Stimulated activated naive CD8-positive, alpha-beta T cell treated with anti-CD3 and anti-CD28 coated beads, Interleukin-15, amount 100 ng/mL, for 72 hours (primary cell): ENCODE results near the gene ZFPM1.
A peak's percentile ranks its signal among the peaks of the same experiment; 100 is the strongest.
"Not testable (repeated sequence)": the region's sequence is repeated elsewhere in the genome, so short reads cannot be mapped to it uniquely, and the experiment has no call there.

Experiments used
- ATAC-seq: fragments of 150-1000 bp; cut with Tn5 transposase; 2 replicates; pipeline ENCODE4 v1.10.0; 2021; ENCODE audit warnings: mild to moderate bottlenecking, moderate library complexity
- DNase-seq, 2 donors: peaks; one replicate each; pipeline ENCODE4 v3.0.0; 2021 to 2022
- H3K27ac Mint-ChIP-seq, 2 donors: one replicate each; pipeline ENCODE4 v1.8.0; 2022; ENCODE audit warnings: mild to moderate bottlenecking in 2 of 2, mixed read lengths in 2 of 2, moderate library complexity in 2 of 2
- H3K27me3 Mint-ChIP-seq: one replicate; pipeline ENCODE4 v1.8.0; 2022; ENCODE audit warnings: mixed read lengths
- H3K4me1 Mint-ChIP-seq: one replicate; pipeline ENCODE4 v1.8.0; 2022; ENCODE audit warnings: mild to moderate bottlenecking, mixed read lengths
- H3K4me3 Mint-ChIP-seq, 2 donors: one replicate each; pipeline ENCODE4 v1.8.0; 2022; ENCODE audit warnings: mild to moderate bottlenecking in 2 of 2, mixed read lengths in 2 of 2, moderate library complexity in 1 of 2
- H3K9me3 Mint-ChIP-seq, 2 donors: one replicate each; pipeline ENCODE4 v1.8.0; 2022; ENCODE audit warnings: mixed read lengths in 2 of 2

Gene ZFPM1

GRCh38 chr16:88453217-88453531 is at the start of gene ZFPM1:
Gene ZFPM1 (plus strand): TSS chr16:88453280. CDS start chr16:88453639, 359 bp downstream.
- peaks cover 52% of the 10 kb centered on the region for H3K4me1 Mint-ChIP-seq
- H3K9me3 Mint-ChIP-seq: no peaks in the 10 kb centered on the region
- no peaks in the 10 kb centered on the region for H3K27me3 Mint-ChIP-seq
- H3K27ac Mint-ChIP-seq: peak within 1 kb of the TSS; percentile 94 to 96
- H3K4me3 Mint-ChIP-seq: peak within 1 kb of the TSS; percentile 89 to 94
- DNase-seq (no peak), ATAC-seq (peak; percentile 57)

DNA sequence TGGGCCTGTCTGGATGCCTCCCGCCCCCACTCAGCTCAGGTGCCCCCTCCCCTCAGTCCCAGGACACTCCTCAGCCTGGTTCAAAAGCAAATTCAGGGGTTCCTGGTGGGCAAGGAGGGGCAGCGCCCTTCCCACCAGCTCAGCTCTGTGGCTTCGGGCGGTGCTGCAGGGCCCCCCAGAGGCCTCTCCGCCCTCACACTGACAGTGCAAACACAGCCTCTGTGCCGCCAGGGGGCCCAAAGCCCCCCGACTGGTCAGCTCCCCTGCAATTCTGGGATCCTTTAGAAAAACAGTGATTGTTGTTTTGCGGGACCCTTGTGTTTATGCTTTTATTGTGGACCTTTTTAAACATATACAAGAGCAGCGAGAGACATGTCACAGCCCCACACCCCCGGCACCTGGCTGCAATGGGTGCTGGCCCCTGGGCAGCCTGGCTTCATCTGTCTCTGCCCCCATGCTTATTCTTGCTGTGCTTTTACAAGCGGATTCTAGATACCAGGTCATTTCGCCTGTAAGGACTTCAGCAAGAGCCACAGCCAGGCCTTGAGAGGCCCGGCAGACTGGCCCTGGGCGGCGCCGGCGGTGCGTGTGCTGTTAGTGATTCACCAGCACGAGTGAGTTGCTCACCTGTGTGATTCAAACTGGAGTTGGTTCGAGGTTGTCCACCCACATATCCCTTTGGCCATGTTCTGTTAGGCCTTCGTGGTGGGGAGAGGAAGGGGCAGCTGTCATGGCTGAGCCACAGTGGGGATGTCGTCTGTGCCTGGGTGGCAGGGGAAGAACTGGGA is 49.1 kb upstream of the ZFPM1 start:
- Mint-ChIP-seq H3K9me3 (no peaks in the 10 kb centered on the region), H3K27ac (no peak overlapping the region), H3K4me3 (no peak overlapping the region), H3K27me3 (no peaks in the 10 kb centered on the region), H3K4me1 (peaks cover 8% of the 10 kb centered on the region)
- DNase-seq (no peak), ATAC-seq (no peak)

DNA sequence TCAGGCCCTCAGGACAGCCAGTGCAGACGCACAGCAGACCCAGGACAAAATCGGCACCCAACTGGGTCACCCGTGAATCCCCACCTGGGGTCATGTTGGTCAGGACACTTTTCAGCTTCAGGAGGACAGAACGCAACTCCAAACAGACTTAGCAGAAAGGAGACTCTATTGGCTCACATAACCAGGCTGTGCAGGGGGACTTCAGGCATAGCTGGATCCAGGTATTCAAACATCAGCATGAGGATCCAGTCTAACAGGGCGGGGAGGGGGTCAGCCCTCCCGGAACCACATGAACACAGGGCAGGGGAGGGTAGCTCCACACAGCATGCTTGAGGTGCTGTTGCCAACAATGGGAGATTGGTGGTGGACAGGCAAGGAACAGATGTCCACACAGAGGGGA is 48.3 kb upstream of the ZFPM1 start:
- no peak for DNase-seq
- Mint-ChIP-seq H3K27ac (no peak overlapping the region), H3K4me1 (peaks cover 8% of the 10 kb centered on the region), H3K27me3 (no peaks in the 10 kb centered on the region), H3K4me3 (no peak overlapping the region), H3K9me3 (no peaks in the 10 kb centered on the region)
- ATAC-seq: no peak

GRCh38 chr16:88405216-88406060 is 47.6 kb upstream of the ZFPM1 start:
- no peak overlapping the region for H3K4me3 Mint-ChIP-seq
- no peak for ATAC-seq
- H3K9me3 Mint-ChIP-seq: no peaks in the 10 kb centered on the region
- H3K4me1 Mint-ChIP-seq: peaks cover 8% of the 10 kb centered on the region
- no peak for DNase-seq
- H3K27me3 Mint-ChIP-seq: no peaks in the 10 kb centered on the region
- H3K27ac Mint-ChIP-seq: no peak overlapping the region

DNA sequence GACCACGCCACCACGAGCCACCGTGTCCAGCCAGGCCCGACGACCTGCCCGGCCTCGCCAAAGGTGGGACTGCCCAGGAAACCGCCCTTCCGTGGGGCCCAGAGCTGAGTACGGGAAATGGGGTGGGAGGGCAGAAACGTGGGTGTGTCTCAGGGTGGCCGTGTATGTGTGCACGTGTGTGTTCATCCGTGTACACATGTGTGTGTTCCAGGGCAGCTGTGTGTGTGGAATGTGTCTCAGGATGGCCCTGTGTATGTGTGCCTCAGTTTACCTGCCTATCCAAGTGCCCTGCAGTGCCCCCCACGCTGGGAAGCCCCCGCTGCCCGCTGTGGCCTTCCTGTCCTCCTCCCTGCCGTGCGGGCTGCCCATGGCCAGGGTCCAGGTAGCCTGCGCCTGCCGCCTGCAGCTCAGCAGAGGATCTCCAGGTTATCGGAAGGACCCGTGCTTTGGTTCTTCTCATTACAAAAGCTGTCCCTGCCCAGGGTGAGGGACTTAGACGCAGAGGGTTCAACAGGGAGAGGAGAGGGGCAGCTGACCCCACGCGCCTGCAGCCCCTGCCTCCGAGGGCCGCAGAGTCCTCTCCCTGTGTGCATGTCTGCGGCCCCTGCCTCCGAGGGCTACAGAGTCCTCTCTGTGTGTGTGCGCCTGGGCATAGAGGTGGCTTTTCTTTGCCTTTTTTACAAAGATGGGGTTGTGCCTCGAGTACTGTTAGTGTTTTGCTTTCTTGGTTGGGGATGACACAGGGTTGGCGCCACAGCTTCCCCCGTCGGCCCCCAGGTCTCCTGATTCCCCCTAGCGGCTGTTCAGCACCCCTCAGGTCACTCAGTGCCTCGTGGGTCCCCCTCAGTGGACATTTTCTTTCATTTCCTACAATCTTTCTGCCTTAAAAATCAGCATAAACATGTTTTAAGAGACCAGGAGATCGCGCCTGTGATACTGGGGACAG is 46.7 kb upstream of the ZFPM1 start:
- H3K4me1 Mint-ChIP-seq: peaks cover 8% of the 10 kb centered on the region
- no peaks in the 10 kb centered on the region for H3K27me3 Mint-ChIP-seq
- ATAC-seq (no peak), DNase-seq (no peak)
- no peak overlapping the region for H3K27ac Mint-ChIP-seq
- no peak overlapping the region for H3K4me3 Mint-ChIP-seq
- no peaks in the 10 kb centered on the region for H3K9me3 Mint-ChIP-seq

- DNase-seq (no peak), ATAC-seq (no peak)
- no peak overlapping the region for H3K27ac Mint-ChIP-seq
- H3K4me3 Mint-ChIP-seq: no peak overlapping the region
- H3K9me3 Mint-ChIP-seq: no peaks in the 10 kb centered on the region
- peaks cover 8% of the 10 kb centered on the region for H3K4me1 Mint-ChIP-seq
- H3K27me3 Mint-ChIP-seq: no peaks in the 10 kb centered on the region
Measured at GRCh38 chr16:88407042-88407420, 46.0 kb upstream of the ZFPM1 start.

GRCh38 chr16:88407807-88408206 is 45.3 kb upstream of the ZFPM1 start:
- Mint-ChIP-seq H3K27ac (no peak overlapping the region), H3K9me3 (no peaks in the 10 kb centered on the region), H3K27me3 (no peaks in the 10 kb centered on the region), H3K4me1 (peaks cover 8% of the 10 kb centered on the region), H3K4me3 (no peak overlapping the region)
- no peak for DNase-seq
- ATAC-seq: no peak

GRCh38 chr16:88408561-88409142 is 44.4 kb upstream of the ZFPM1 start:
- no peak for DNase-seq

DNA sequence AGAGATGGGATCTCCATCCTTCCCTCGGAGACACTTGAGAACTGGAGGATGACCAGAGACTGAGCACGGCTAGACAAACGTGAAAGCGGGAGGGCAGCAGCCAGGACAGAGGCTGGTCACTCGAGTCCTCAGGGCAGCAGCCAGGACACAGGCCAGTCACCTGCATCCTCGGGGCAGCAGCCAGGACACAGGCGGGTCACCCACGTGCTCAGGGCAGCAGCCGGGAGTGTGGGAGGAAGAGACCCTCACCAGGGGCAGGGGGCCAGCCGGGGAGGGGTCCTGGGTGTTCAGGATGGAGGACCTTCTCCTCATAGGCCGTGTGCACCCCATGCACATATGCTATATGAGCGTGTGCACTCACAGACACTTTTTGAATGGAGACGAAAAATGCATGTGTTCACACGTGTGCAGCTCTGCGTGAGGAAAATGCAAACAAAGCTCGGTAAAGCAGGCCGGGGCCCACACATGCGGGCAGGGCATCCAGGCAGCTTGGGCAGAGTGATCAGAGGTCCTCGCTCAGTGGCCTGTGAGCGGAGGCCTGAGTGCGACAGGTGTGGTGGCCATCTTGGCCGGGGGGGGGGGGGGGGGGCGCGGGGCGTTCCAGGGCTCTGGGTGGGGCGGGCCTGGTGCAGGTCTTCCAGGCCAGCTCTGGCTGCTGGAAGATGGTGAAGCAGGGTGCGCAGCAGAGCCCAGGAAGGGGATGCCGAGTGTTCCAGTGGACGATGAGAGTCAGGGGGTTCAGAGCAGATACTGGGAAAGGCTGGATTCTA is 43.6 kb upstream of the ZFPM1 start:
- Mint-ChIP-seq H3K27ac (no peak overlapping the region), H3K4me1 (peaks cover 8% of the 10 kb centered on the region), H3K9me3 (no peaks in the 10 kb centered on the region), H3K4me3 (no peak overlapping the region), H3K27me3 (no peaks in the 10 kb centered on the region)
- no peak for DNase-seq
- ATAC-seq: no peak

More at GRCh38 chr16:88408561-88409142, 44.4 kb upstream of the ZFPM1 start:
- Mint-ChIP-seq H3K27ac (no peak overlapping the region), H3K4me3 (no peak overlapping the region), H3K9me3 (no peaks in the 10 kb centered on the region), H3K27me3 (no peaks in the 10 kb centered on the region), H3K4me1 (peaks cover 8% of the 10 kb centered on the region)
- ATAC-seq: no peak

- ATAC-seq, H3K9me3 Mint-ChIP-seq, DNase-seq, H3K27ac Mint-ChIP-seq, H3K4me3 Mint-ChIP-seq, H3K27me3 Mint-ChIP-seq, H3K4me1 Mint-ChIP-seq: not testable (repeated sequence)
Measured at GRCh38 chr16:88410297-88410968, 42.6 kb upstream of the ZFPM1 start.

DNA sequence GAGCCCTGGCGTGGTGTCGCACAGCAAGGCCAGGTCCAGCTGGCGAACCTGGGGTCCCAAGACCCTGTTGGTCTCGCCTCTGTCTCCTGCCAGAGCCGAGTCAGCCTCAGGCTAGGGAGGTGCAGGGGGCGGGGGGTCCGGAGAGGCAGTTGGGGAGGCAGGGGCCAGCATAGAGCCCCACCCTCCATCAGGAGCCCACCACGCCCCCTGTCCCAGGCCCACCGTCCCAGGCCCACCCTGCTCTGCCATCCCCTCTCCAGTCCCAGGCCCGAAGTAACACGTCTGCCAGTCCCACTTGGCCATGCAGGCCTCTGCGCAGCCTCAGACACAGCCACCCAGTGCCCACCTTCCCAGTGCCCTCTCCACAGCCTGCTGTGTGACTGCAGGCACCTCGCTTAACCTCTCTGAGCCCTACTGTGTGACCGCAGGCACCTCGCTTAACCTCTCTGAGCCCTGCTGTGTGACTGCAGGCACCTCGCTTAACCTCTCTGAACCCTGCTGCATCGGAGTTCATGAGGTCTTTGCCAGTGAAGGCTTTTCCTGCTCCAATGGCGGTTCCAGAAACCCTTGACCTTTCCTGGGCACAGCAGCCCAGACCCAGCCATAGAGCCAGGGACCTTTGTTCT is 41.0 kb upstream of the ZFPM1 start:
- Mint-ChIP-seq H3K27ac (peak overlapping the region in 1 of 2 donors; percentile 86), H3K4me1 (peaks cover 8% of the 10 kb centered on the region), H3K27me3 (no peaks in the 10 kb centered on the region), H3K9me3 (no peaks in the 10 kb centered on the region), H3K4me3 (no peak overlapping the region)
- no peak for DNase-seq
- ATAC-seq: peak; percentile 19

DNA sequence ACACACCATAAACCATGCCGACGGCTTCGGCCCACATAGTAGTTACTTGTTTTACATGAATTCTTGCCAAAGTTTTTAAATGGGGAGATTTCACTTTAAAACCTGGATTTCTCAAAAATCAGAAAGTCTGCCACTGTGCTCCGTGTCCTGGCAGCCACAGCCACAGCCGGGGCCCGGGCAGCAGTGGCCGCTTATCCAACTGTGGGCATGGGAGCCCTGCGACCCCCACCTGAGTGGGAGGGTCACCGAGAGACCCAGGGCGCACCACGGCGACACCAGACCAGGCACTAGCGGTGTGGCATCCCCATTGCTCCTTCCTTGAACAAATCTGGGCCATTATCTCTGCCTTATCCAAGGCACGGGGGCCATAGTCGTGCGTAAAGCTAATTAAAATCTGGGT is 40.3 kb upstream of the ZFPM1 start:
- Mint-ChIP-seq H3K9me3 (no peaks in the 10 kb centered on the region), H3K4me3 (no peak overlapping the region), H3K27me3 (no peaks in the 10 kb centered on the region), H3K4me1 (peaks cover 4% of the 10 kb centered on the region), H3K27ac (no peak overlapping the region)
- DNase-seq (no peak), ATAC-seq (no peak)

DNA sequence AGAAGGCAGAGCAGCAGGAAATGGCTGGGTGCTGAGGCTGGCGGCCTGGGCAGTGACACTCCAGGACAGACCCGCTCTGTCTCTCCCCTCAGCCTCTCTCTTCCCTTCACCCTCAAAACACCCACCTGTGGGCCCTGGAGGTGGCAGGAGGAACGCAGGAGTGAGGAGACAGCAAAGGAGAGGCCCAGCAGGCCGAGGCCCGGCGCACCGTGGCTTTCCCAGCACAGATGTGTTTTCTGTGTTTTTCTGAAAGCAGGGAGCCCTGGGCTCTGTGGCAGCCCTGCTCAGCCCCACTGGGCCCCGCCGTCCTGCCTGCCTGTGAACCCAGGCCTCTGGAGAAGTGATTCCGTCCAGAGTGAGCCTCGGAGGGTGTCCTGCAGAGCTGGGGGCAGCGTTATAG is 39.8 kb upstream of the ZFPM1 start:
- H3K4me1 Mint-ChIP-seq: no peaks in the 10 kb centered on the region
- DNase-seq (no peak), ATAC-seq (no peak)
- no peaks in the 10 kb centered on the region for H3K27me3 Mint-ChIP-seq
- H3K9me3 Mint-ChIP-seq: no peaks in the 10 kb centered on the region
- H3K4me3 Mint-ChIP-seq: no peak overlapping the region
- H3K27ac Mint-ChIP-seq: no peak overlapping the region

DNA sequence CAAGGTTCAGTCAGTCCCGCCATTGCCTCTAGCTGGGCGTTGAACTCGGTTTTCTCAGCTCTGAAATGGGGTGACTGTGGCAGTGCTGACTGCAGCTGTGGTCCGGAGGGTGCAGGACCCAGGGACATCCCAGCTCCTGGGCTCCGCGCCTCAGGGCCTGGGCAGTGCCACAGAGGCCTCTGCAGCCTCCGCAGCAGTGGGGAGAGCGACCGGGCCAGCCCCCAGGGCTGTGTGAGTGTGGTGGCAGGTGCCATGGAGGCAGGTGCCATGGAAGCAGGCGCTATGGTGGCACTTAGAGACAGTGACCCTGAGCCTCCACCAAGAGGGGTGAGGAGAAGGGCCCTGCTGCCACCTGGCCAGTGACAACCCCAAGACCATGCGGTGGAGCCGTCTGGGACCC is 39.4 kb upstream of the ZFPM1 start:
- no peak for DNase-seq
- H3K27ac Mint-ChIP-seq: no peak overlapping the region
- ATAC-seq: no peak
- H3K9me3 Mint-ChIP-seq: no peaks in the 10 kb centered on the region
- H3K4me1 Mint-ChIP-seq: no peaks in the 10 kb centered on the region
- no peaks in the 10 kb centered on the region for H3K27me3 Mint-ChIP-seq
- H3K4me3 Mint-ChIP-seq: no peak overlapping the region
